Duodenal mucosa (tissue), 2 donors: Measurements from ENCODE around the gene TPCN1.

Experiments used
- H3K27ac ChIP-seq: one replicate; pipeline ENCODE4 v1.7.0; 2013; ENCODE audit warnings: low read depth, low read length
- H3K27me3 ChIP-seq, 2 donors: one replicate each; pipeline ENCODE4 v1.7.0; 2013; ENCODE audit warnings: low read length in 2 of 2, control low read depth in 1 of 2; ENCODE audit not compliant: insufficient read depth in 2 of 2, control insufficient read depth in 1 of 2
- H3K36me3 ChIP-seq, 2 donors: one replicate each; pipeline ENCODE4 v1.7.0; 2013; ENCODE audit warnings: low read length in 2 of 2, control low read depth in 1 of 2; ENCODE audit not compliant: insufficient read depth in 2 of 2, control insufficient read depth in 1 of 2
- H3K4me1 ChIP-seq, 2 donors: one replicate each; pipeline ENCODE4 v1.7.0; 2013; ENCODE audit warnings: low read length in 2 of 2, control low read depth in 1 of 2; ENCODE audit not compliant: insufficient read depth in 2 of 2, control insufficient read depth in 1 of 2
- H3K4me3 ChIP-seq, 2 donors: one replicate each; pipeline ENCODE4 v1.7.0; 2013; ENCODE audit warnings: low read length in 2 of 2, low read depth in 1 of 2
- H3K9ac ChIP-seq, 2 donors: one replicate each; pipeline ENCODE4 v1.7.0; 2013; ENCODE audit warnings: low read length in 2 of 2, low read depth in 1 of 2
- H3K9me3 ChIP-seq, 2 donors: one replicate each; pipeline ENCODE4 v1.7.0; 2013; ENCODE audit warnings: low read length in 2 of 2, control low read depth in 1 of 2; ENCODE audit not compliant: control insufficient read depth in 1 of 2

Gene TPCN1

GRCh38 chr12:113221181-113221996 lies at the start of gene TPCN1:
TPCN1 (plus strand) TSS chr12:113221464; CDS start chr12:113226853, 5,389 bp downstream.
- H3K27me3 ChIP-seq = no peaks in the 10 kb centered on the region
- H3K27ac ChIP-seq = peak within 1 kb of the TSS; percentile 87
- H3K9ac ChIP-seq = peak within 1 kb of the TSS; percentile 82 to 91
- H3K4me1 ChIP-seq = peaks cover 19 to 31% of the 10 kb centered on the region in 2 donors
- H3K9me3 ChIP-seq = no peaks in the 10 kb centered on the region
- H3K4me3 ChIP-seq = peak within 1 kb of the TSS; percentile 91 to 94
- no peaks in the 10 kb centered on the region for H3K36me3 ChIP-seq

DNA sequence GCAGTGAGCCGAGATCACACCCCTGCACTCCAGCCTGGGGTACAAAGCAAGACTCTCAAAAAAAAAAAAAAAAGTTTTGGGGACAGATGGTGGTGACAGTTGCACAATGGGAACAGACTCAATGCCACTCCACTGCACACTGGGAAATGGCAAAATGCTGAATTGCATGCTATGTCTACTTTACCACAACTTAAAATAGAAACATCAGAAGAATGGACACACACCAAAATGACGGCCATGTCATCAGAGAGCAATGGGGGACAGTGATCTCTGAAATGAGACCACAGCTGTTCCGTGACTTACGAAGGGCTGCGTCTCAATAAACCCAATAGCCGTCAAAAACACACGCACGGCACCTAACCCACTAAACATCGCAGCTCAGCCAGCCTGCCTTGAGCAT lies 49.7 kb upstream of the TPCN1 start:
- Histone ChIP-seq H3K27me3 (no peaks in the 10 kb centered on the region), H3K9ac (no peak overlapping the region), H3K4me1 (no peaks in the 10 kb centered on the region), H3K27ac (no peak overlapping the region), H3K36me3 (peaks cover 47 to 84% of the 10 kb centered on the region in 2 donors), H3K4me3 (no peak overlapping the region), H3K9me3 (no peaks in the 10 kb centered on the region)

DNA sequence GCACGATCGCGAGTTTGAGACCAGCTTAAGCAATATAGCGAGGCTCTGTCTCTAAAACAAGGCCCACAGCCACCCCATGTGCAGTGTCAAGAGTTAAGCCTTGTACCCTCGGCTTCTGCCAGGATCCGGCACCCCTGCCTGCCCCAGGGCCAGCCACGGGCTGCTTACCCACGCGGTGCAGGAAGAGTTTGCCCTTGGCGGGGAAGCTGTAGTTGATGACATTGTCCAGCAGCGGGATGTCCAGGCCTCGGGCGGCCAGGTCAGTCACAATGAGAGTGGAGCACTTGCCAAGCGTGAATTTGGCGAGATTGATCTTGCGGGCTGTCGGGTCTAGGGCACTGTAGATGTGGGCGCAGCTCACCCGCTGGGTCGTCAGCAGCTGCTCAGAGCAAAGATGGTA lies 49.1 kb upstream of the TPCN1 start:
- no peaks in the 10 kb centered on the region for H3K27me3 ChIP-seq
- no peaks in the 10 kb centered on the region for H3K4me1 ChIP-seq
- H3K9me3 ChIP-seq = no peaks in the 10 kb centered on the region
- no peak overlapping the region for H3K4me3 ChIP-seq
- H3K27ac ChIP-seq = no peak overlapping the region
- H3K9ac ChIP-seq = no peak overlapping the region
- H3K36me3 ChIP-seq = peaks cover 54 to 84% of the 10 kb centered on the region in 2 donors

GRCh38 chr12:113173081-113173698 lies 48.1 kb upstream of the TPCN1 start:
- no peaks in the 10 kb centered on the region for H3K27me3 ChIP-seq
- H3K9ac ChIP-seq = no peak overlapping the region
- peaks cover 60 to 87% of the 10 kb centered on the region in 2 donors for H3K36me3 ChIP-seq
- H3K4me1 ChIP-seq = no peaks in the 10 kb centered on the region
- H3K27ac ChIP-seq = no peak overlapping the region
- H3K9me3 ChIP-seq = no peaks in the 10 kb centered on the region
- no peak overlapping the region for H3K4me3 ChIP-seq

DNA sequence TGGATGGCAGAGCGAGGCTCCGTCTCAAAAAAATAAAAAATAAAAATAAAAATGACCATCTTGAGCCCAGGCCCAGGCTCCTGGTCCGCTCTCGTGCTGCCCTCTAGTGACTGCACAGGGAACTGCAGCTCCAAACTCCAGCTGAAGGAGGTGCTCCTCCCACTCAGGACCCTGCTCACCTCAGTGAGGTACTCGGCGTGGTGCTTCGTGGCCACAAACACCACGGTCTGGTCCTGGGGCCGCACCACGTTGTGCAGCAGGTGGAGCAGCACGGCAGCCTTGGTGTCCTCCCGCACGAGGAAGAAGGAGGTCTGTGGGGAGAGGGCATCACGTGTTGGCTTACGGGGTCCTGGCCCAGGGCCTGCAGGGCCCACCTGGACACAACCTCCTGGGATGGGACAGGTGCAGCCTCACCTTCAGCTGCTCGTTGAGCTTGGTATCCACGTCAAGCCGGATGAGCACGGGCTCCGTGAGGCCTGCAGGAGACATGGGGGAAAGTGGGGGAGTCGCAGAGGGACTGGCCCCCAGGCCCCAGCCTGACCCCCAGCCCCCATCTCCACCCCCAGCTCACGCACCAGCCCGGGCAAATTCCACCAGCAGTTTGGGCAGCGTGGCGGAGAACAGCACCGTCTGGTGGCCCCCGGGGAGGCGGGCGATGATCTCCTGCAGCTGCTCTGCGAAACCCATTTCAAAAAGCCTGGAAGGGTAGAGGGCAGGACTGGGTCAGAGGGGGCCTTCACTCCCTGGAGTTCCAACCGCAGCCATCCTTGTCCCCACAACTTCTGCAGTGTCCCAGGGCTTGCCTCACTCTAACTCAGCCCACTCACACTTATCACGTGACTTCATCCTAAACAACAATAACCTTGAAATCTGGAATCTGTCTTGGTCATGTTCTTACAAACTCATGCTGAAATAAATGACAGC lies 46.5 kb upstream of the TPCN1 start:
- Histone ChIP-seq H3K4me1 (no peaks in the 10 kb centered on the region), H3K36me3 (peaks cover 61 to 87% of the 10 kb centered on the region in 2 donors), H3K27me3 (no peaks in the 10 kb centered on the region), H3K9ac (no peak overlapping the region), H3K9me3 (no peaks in the 10 kb centered on the region), H3K4me3 (no peak overlapping the region), H3K27ac (no peak overlapping the region)

- Histone ChIP-seq H3K9me3 (no peaks in the 10 kb centered on the region), H3K4me1 (peaks cover 0 to under 1% of the 10 kb centered on the region in 2 donors), H3K36me3 (peaks cover 37 to 66% of the 10 kb centered on the region in 2 donors)
Observed at GRCh38 chr12:113179023-113179422, 42.2 kb upstream of the TPCN1 start.

DNA sequence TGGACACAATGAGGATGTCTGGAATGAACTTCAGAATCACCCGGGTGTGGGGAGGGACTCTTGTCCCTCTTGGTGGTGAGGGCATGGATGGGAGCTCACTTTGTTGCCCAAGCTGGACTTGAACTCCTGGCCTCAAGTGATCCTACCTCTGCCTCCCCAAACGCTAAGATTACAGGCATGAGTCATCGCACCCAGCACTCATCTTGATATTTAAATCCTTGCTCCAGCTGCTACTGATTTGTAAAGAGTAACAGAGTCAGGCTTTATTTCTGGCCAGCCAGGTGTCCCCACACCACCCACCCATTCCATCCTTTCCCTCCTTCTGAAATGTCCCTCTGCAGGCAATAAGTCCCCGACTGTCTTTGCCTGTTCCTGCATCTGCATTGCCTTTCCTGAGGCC lies 40.9 kb upstream of the TPCN1 start:
- Histone ChIP-seq H3K36me3 (peaks cover 33 to 56% of the 10 kb centered on the region in 2 donors), H3K9me3 (no peaks in the 10 kb centered on the region), H3K4me3 (no peak overlapping the region), H3K27ac (no peak overlapping the region), H3K27me3 (no peaks in the 10 kb centered on the region), H3K4me1 (peaks cover 0 to 6% of the 10 kb centered on the region in 2 donors), H3K9ac (no peak overlapping the region)

More at GRCh38 chr12:113179023-113179422, 42.2 kb upstream of the TPCN1 start:
- H3K9ac ChIP-seq = no peak overlapping the region
- no peak overlapping the region for H3K4me3 ChIP-seq
- no peak overlapping the region for H3K27ac ChIP-seq
- H3K27me3 ChIP-seq = no peaks in the 10 kb centered on the region

DNA sequence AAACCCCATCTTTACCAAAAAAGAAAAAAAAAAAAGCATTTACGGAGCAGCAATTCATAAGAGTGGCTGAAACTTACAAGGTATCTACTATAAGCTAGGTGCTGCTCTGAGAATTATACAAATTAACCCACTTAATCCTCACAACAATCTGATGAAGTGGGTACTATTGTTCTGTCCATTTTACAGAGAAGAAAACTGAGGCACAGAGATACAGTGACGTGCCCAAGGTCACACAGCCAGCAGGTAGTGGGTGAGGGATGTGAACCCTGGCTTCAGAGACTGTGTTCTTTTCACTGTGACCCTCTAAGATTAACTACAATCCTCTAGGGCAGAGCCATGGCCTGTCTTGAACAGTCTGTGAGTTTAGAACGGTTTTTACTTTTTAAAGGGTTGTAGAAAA lies 39.3 kb upstream of the TPCN1 start:
- H3K4me3 ChIP-seq = no peak overlapping the region
- H3K9ac ChIP-seq = no peak overlapping the region
- H3K36me3 ChIP-seq = peaks cover 28 to 49% of the 10 kb centered on the region in 2 donors
- no peaks in the 10 kb centered on the region for H3K27me3 ChIP-seq
- H3K4me1 ChIP-seq = peaks cover 10 to 17% of the 10 kb centered on the region in 2 donors
- no peak overlapping the region for H3K27ac ChIP-seq
- H3K9me3 ChIP-seq = no peaks in the 10 kb centered on the region

DNA sequence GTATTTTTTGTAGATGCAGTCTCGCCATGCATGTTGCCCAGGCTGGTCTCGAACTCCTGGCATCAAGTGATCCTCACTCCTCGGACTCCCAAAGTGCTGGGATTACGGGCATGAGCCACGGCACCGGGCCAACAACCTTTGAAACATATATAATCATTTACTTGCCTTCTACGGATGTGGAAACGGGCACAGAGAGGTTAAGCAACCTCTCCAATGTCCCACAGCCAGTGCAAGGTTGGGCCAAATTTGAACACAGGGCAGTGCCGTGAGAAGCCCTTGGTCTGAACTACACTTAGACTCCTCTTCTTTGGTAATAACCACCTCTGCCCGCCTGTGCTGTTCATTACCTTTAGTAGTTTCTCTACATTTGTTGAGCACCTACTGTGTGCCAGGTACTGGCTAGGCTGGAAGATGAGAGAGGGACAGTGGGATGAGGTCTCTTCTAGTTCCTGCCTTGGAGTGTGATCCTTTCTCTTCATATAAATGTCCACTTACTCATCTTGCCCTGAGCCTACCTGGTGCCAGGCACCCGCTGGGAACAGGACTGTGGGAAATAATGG lies 38.2 kb upstream of the TPCN1 start:
- Histone ChIP-seq H3K36me3 (peaks cover 18 to 38% of the 10 kb centered on the region in 2 donors), H3K9ac (no peak overlapping the region), H3K27me3 (no peaks in the 10 kb centered on the region), H3K27ac (no peak overlapping the region), H3K4me1 (peaks cover 13 to 21% of the 10 kb centered on the region in 2 donors), H3K9me3 (no peaks in the 10 kb centered on the region), H3K4me3 (no peak overlapping the region)
